GM19372 (cell line): ENCODE results near the gene PRELID1.
"Not testable (repeated sequence)": the region's sequence is repeated elsewhere in the genome, so short reads cannot be mapped to it uniquely, and the experiment has no call there.

Experiments used
- ATAC-seq: cut with Tn5 transposase; IDR thresholded peaks from one replicate; pipeline ENCODE4 v1.9.1; 2021; ENCODE audit warnings: mild to moderate bottlenecking, low read depth, moderate library complexity; ENCODE audit not compliant: unreplicated experiment

PRELID1 gene

DNA sequence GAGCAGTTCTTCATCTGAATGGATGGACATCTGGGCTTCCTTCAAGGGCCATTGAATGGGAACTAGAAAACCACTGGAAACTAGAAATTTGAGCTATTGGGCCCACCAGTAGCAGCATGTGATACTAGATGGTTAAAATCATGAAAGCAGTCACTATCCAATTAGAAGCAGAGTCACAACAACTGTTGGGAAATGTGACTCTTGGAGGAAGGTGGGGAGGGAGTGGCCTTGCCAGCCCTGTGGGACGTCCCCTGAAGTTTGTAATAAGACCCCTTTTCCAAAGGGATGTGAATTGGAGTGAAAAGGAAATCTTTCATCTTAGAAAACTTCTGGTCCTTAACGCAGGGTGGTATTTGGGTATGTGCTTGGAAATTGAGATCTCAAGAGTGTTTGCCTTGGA lies 5.7 kb upstream of the PRELID1 start:
- ATAC-seq = no peak

DNA sequence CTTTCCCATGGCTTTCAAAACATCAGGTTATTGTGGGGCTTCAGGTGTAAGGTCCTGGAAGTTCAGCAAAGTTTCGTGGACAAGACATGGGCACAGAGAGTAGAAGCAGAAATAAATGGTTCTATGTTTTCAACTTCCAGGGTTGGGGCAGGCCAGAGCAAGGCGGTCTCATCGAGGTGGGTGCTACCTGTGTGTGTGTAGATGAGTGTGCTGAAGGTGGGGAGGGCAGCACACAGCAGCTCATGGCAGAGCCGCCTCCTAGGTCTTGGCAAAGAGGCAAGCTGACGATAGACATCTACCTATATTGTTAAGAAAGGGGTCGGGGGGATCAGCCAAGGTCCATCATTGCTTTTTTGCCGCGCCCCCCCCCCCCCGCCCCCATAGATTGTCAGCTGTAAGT lies 3.9 kb upstream of the PRELID1 start:
- no peak for ATAC-seq

DNA sequence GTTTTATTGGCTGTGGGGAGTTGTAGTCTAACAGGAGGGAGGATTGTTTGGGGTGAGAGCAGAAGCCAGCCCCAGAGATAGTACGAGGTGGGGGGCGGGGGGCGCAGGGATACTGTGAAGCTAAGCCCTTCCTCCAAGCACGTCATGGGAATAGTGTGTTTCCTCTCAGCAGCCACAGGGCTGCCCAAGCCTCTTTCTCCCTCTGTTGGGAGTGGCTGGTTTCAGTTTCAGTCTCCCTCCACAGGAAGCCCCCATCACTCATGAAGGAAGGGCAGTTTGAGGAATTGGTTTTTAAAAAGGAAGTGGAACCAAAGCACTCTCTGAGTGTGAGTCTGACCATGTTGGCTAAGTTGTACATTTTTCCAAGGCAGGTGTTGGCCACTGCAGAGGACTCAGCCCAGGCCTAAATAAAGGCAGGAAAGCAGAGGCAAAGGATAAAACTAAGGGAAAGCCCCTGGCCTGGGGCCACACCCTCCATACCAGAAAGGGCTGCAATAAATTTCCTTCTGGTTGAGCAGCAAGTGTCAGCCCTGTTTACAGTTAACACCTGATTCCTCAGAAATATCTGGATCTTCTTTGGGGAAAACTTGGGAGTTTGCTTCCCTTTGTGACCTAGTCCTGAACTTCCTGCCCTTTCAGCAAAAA lies 3.2 kb upstream of the PRELID1 start:
- no peak for ATAC-seq

DNA sequence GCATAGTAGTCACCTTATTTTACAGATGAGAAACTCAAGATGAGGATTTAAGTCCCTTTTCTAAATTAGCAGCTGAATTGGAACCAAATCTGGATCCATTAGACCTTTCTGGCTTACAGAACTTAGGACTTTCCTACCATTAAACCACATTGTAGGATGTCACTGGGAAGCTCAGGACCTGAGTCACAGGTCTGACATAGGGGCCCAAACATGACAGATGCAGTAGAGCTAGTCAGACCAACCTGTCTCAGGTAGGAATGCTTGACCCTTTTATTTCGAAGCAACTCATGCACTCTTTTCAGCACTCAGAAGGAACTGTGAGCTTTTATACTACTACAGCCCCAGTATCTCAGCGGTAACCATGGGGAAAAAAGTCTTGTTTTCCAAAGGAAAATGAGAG lies 2.6 kb upstream of the PRELID1 start:
- ATAC-seq = no peak

DNA sequence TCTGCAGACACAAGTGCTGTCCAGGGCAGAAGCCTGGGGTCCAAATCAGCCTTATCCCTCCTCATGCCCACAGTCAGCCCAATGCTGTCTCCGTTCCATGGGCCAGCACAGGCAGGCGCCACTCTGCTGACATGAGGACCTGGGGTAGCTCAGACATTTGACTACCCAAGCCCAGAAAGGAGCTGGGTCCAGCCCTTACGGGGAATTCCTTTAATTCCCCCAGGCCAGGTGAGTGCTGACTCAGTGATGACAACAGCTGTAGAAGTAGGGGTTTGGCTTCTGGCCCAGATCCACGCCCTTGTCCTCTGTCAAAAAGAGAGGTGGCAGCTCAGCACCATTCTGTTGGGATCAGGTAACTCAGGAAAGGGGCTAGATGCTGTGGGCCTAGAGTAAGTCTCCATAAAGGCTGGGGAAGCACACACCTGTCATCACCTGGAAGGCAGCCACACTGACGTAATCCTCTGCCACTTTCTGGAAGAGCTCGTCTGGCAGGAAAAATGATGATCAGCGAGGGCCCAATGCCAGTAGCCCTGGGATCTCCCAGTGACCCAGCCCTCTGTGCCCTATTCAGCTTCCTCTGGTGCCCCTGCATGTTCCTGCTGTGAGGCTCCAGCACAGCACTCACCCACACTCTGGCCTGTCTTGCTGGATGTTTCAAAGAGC lies 2.0 kb upstream of the PRELID1 start:
- no peak for ATAC-seq

DNA sequence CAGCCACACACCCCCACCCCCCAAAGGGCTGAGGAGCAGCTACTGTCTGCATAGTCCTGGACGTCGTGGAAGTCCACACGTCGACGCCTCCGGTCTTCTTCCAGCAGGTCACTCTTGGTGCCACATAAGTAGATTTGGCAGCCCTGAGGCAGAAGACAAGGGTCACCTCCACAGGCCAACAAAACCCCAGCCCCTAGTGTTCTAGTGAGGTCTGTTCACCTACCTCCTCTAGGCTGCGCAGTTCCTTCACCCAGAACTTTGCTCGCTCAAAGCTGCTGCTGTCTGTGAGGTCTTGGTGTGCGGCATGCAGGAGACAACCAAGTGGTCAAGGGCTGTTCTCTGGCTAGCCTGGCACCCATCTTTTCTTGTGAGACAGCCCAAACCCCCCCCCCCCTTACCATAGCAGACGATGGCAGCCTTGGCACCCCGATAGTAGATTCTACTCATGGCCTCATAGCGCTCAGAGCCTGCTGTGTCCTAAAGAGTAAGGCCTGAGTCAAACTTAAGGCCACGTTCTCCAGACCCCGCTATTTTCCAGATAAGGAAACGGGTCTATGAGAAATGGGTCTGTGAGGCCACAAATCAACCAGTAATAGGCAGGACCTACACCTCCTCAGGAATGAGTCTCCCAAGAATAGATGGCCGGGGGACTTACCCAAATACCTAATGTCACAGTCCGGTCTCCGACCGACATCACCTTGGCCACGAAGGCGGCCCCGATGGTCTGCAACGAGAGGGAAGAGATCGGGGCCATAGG lies 1.1 kb upstream of the PRELID1 start:
- no peak for ATAC-seq

DNA sequence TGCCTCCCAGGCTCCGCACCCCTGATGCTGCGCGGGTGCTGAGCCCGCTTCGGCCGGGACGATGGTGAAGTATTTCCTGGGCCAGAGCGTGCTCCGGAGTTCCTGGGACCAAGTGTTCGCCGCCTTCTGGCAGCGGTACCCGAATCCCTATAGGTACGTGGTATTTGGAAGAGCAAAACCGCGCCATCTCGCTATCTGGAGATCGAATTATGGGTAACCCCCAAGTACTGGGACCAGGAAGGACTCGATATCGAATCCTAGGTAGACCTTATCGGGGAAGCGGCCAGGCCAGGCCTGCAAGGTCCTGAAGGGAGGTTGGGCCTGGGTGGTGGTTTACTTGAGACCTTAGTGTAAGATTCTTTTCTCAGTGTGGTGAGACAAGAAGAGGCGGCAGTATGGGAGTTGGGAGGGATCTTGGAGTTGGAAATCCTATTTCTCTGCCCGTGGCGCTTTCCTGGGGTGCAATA lies 359 bp downstream of the PRELID1 start:
- ATAC-seq = peak; percentile 2

DNA sequence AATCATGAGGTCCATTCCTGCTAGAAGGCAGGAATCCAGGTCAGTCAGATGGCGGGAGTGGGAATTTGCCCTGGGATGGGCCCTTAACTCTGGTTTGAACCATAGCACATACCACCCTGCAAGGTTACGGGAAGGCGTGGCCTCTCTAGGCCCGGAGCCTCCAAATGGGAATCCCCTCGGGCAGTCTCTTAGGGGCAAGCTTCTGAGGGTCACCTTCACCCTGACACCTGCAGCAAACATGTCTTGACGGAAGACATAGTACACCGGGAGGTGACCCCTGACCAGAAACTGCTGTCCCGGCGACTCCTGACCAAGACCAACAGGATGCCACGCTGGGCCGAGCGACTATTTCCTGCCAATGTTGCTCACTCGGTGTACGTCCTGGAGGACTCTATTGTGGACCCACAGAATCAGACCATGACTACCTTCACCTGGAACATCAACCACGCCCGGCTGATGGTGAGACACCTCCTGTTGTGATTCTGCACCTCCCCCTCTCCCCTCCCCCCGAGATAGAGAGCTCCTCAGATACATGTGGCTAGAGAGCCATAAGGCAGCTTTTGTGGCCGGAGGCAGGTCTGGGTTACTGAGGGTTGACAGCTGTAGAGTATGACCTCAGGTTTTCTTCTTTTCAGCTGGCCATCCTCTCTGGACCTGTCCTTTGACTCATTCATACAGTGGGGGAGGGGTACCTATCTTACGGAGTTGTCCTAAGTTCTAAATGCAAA lies 957 bp downstream of the PRELID1 start:
- no peak for ATAC-seq

DNA sequence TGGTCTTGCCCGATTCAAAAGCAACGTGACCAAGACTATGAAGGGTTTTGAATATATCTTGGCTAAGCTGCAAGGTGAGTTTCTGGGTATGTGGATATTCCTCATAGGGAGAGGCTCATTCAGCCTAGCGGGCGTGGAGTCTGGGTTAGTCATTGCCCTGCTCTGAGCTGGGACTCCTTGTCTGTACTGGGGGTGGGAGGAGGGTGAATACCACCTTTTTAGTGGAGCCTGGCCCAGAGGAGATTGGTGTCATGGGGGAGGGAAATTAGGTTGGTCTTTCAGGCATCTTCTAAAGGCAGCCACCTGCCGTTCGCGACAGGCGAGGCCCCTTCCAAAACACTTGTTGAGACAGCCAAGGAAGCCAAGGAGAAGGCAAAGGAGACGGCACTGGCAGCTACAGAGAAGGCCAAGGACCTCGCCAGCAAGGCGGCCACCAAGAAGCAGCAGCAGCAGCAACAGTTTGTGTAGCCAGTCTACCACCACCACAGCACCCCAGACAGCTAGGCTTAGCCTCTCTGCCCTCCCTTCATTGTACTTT lies 2.6 kb downstream of the PRELID1 start:
- not testable (repeated sequence) for ATAC-seq

DNA sequence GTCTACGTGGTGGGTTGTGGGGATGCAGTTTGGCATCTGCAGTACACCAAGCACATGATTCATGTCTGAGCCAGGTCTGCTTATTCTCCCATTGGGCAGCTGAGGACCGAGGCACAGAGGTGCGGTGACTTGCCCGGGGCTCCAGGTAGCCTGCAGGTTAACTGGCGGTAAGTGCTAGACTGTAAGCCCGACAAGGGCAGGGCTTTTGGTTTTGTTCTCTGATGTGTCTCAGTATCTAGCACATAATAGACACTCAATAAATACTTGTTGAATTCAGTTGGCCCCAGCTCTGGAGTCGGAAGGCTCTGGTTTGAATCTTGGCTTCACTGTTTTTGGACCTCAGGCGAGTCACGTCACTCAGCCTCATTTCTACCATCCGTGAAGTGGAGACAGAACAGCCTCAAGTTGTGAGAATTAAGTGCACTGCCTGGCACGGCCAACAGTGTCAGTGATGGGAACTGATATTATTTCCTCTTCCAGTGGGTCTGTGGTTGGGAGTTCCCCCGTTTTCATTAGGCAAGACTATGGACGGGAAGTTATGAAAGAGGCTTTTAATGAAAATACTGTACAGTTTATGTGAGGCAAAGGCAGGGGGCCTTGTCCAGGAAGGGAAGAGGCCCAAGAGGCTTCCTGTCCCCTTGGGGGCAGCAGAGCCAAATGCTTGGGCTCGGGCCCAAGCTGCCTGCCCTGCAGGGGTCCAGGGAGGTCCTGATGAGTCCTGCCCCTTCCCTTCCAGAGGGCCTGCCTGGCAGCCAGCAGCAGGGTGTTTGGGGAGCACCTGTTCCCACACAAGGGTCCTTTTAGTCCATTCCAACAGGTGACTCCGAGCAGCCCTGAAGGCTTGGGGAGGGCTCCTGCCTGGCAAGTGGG lies 3.3 kb downstream of the PRELID1 start:
- ATAC-seq = no peak

DNA sequence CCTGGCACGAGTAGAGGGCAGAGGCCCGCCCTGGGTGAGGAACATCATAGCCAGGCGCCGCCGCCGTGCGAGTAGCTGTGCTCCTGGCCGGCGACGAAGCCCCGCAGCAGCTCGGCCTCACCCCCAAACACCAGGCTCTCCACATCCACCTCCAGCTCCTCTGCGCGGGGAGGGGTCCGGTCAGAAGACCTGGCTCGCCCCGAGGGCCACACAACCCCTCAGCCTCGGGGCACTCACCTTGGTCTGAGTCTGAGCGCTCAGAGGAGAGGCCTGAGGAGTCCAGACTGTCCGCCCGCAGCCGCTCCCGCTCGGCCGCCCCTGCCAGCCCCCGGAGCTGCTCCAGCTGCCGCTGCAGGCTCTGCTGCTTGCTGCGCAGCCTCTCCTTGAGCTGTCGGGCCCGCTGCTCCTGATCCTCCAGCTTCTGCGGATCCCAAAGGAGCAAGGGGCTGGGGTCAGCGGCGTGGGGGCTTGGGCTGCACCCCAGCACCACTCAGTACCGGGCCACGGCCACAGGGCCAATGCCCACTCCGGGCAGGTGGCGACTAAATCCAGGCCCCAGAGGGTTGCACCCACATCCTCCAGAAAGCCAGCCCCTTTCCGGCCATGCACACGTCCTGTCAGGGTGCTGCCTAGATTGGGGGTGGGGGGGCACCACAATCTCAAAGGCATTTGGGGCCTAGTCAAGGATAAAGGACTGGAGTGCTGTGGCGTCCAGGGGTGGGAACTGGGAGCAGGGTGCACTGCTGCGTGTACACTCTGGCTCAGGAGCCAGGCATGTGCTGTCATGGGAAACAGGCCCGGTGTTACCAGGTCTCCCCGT lies 4.2 kb downstream of the PRELID1 start:
- no peak for ATAC-seq

DNA sequence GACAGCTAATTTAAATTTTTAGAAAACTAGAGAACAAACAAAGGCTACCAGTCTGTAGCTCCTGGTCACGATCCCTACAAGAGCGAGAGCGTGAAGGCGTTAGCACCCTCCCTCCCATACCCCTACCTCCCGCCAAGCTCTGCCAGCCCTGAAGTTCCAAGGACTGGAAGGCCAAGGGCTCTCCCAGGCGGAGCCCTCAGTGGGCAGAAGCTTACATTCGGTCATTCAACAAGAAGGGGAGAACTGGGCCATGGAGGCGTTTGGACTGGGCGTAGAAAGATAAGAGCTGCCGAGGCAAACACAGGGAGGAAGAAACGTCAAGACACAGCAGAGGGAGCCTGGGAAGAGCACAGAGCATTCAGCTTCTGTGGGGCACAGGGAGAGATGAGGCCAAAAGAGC lies 5.1 kb downstream of the PRELID1 start:
- ATAC-seq = no peak

DNA sequence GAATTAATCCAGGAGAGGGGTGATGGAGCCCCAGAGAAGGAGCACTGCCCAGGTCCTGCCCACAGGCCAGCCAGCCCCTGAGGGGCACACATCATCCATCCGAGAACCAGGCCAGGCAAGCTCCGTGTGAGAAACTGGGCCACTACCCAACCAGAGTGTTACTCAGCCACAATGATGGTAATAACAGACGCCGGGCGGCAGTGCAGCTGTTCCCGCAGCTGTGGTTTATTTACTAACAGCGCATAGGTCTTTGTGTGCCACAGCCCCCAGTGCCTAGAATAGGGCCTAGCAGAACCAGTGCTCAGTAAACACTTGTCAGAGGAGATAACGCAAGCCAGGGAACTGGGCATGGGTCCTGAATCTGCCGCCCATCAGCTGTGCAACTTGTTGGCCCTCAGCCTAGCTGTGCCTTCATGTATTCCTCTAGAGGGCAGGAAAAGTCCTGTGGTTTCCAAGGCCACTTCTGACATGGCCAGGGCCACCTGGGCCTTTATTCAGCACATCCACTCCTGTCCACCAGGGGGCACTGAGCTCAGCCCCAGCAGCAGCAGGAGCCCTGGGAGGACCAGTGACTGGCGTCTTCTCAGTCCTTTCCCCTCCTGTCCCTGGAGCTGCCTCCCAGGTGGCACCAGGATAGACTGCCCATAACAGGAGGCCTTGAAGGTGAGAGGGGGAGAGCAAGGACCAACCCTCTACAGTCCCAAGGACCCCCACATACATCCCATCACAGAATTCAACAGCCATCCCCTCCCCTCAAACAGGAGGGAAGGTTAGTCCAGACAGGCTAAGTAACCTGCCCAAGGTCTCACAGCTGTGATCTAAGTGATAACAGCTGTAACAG lies 6.0 kb downstream of the PRELID1 start:
- no peak for ATAC-seq

DNA sequence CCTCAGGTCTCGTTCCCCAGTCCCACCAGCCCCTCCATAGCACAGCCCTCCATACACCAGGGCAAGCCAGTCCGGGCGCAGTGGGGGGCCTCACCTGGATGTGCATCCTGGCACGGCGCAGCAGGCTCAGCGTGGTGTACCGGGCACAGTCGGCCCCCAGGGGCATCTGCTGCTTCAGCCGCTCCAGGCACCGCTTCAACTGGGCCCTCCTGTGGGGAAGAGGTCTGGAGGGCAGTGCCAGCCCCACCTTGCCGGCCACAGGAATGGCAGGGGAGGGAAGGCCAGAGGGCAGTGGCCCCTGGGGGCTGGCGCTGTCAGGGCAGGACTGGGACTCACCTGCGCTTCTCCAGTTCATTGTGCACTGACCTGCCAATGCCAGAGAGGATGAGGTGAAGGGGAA lies 6.7 kb downstream of the PRELID1 start:
- no peak for ATAC-seq

DNA sequence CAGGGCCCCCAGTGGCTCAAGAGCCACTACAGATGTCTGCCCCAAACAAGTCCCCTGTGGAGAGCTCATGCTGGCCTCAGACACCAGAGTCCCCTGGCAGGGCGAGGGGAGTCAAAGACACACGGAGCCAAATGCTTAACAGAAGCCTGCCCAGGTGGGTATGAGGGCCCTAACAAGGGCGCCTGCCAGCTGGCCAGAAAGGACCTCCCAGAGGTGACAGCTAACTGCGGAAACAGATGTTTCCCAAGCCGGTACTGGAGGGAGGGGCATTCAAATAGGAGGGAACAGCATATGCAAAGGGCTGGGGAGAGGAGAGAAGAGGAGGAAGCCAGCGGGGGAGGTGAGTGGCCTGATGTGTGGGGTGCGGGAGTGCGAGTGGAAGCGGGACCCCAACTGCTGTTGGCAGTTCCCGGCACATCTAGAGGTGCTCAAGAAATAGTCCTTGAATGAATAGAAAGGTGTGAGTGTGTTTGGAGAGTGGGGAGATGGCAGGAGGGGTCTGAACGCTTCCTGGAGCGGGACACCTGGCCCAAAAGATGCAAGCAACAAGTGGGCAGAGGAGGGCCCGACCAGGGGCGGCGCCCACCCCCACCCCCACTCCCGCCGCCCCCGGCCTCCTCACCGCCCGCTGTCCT lies 7.3 kb downstream of the PRELID1 start:
- no peak for ATAC-seq

DNA sequence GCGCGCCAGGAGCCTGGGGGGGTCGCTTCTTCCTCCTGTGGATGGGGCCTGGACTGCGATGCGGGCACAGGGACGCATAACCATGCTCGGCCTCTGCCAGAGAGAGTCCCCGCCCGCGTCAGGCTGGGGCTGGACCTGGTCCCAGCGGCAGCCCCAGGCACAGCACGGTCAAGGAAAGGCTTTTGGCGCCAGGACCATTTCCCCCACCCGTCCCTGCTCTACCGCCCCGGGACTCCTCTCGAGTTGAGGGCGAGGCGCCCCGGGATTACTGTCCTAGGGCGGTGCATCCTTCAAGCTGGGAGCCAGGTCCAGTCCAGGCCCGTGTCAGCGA lies 7.8 kb downstream of the PRELID1 start:
- ATAC-seq = no peak

DNA sequence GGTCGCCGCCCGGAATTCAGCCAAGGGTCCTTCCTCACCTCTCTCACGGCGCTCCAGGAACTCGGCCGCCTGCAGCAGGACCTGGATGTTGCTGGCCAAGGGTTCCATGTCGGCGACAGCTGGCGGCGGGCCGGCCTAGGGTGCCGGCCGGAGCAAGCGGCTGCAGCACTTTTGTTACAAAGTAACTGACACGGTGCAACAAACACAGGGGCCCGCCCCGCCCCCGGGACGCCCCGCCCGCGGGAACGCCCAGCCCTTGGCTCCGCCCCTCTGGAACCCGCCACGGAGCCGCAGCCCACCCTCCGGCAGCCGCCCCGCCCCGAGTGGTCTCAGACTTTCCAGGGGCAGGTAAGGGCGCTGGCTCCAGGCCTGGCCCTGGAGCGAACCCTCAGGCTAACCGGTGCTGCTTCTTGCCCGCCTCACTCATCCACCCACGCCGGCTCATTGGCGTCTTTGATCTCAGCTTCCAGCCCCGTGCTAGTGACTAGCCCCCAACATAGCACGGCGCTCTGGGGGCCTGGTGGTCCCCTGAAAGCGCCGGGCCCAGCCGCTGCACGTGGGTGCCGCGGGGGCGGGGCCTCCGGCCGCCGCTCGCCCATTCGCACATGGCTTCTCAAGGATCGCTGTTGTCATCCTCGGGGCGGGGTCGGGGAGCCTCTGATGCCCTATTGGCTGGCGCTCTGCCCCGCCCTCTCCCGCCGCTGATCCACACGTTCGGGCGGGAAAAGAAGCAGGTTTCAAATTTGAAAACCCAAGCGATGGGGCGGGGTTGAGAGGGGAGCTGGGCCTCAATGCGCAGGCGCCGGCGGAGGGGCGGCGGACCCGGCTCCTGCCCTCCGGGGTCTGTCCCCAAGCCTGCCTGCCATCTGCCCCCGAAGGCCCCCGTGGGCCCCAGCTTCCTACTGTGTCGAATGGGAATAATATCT lies 8.4 kb downstream of the PRELID1 start, which contains the start of gene MXD3:
Gene MXD3, minus strand, starts transcription at position 176 of the 926 bp plus-strand sequence. Its CDS starts 68 bp downstream, at position 108.
- peak; percentile 79 for ATAC-seq
